CD14-positive monocyte (primary cell): ENCODE results near the gene TMEM158. TPM values are rescaled to one million over a fixed set of nuclear protein-coding genes. Genes with fewer than 3 reads are reported as not detected.

Experiments used
- DNase-seq, 3 donors: peaks; one replicate each; pipeline ENCODE4 v3.0.0-alpha.2; 2011 to 2022
- H2AFZ ChIP-seq: 2 replicates; pipeline ENCODE4 v1.6.0; 2012; ENCODE audit warnings: mild to moderate bottlenecking, low read depth, low read length, inconsistent platforms; ENCODE audit not compliant: insufficient read depth, poor library complexity, severe bottlenecking
- H3K27ac ChIP-seq, 2 donors: 1 replicate in 1 of 2; 2 replicates in 1 of 2; pipeline ENCODE4 v1.5.1; 2012 to 2013; ENCODE audit warnings: low read length in 2 of 2, control low read depth in 1 of 2, inconsistent platforms in 1 of 2, low read depth in 1 of 2, mild to moderate bottlenecking in 1 of 2
- H3K27me3 ChIP-seq, 2 donors: one replicate each; pipeline versions ENCODE4 v1.6.0 to v1.6.1; 2011 to 2013; ENCODE audit warnings: low read length in 2 of 2; ENCODE audit not compliant: control insufficient read depth in 2 of 2, insufficient read depth in 2 of 2
- H3K36me3 ChIP-seq, 2 donors: replicated peaks in 1 of 2; 1 replicate in 1 of 2; 2 replicates in 1 of 2; pipeline versions ENCODE4 v1.5.1 to v1.6.1; 2012 to 2013; ENCODE audit warnings: low read length in 2 of 2, control low read depth in 1 of 2, inconsistent platforms in 1 of 2, mild to moderate bottlenecking in 1 of 2; ENCODE audit not compliant: insufficient read depth in 2 of 2, control insufficient read depth in 1 of 2
- H3K4me1 ChIP-seq, 2 donors: 1 replicate in 1 of 2; 2 replicates in 1 of 2; pipeline versions ENCODE4 v1.5.1 to v1.6.1; 2012 to 2013; ENCODE audit warnings: low read length in 2 of 2, control low read depth in 1 of 2, inconsistent platforms in 1 of 2, mild to moderate bottlenecking in 1 of 2, moderate library complexity in 1 of 2; ENCODE audit not compliant: insufficient read depth in 2 of 2, control insufficient read depth in 1 of 2
- H3K4me2 ChIP-seq: replicated peaks from 2 replicates; pipeline ENCODE3; 2012; ENCODE audit warnings: low read length, moderate library complexity, mild to moderate bottlenecking; ENCODE audit not compliant: poor library complexity, severe bottlenecking; ENCODE audit errors: extremely low read depth
- H3K4me3 ChIP-seq, 3 experiments: fragments of 200-600 bp in 1 of 3; sonication (generic) in 1 of 3; replicated peaks in 1 of 3; 1 replicate in 2 of 3; 2 replicates in 1 of 3; pipeline ENCODE4 v1.5.1; 2011 to 2013; ENCODE audit warnings: low read length in 3 of 3, mild to moderate bottlenecking in 3 of 3, control low read depth in 2 of 3, low read depth in 2 of 3, inconsistent platforms in 1 of 3, moderate library complexity in 1 of 3
- H3K79me2 ChIP-seq: 2 replicates; pipeline ENCODE4 v1.6.0; 2012; ENCODE audit warnings: mild to moderate bottlenecking, control low read depth, inconsistent platforms, low read length, moderate library complexity; ENCODE audit not compliant: insufficient read depth
- H3K9ac ChIP-seq: 2 replicates; pipeline ENCODE4 v1.6.0; 2017; ENCODE audit warnings: low read length, mild to moderate bottlenecking; ENCODE audit not compliant: insufficient read depth, poor library complexity, severe bottlenecking
- H3K9me3 ChIP-seq, 2 donors: replicated peaks in 1 of 2; 1 replicate in 1 of 2; 2 replicates in 1 of 2; pipeline versions ENCODE4 v1.5.1 to v1.6.1; 2012 to 2013; ENCODE audit warnings: low read length in 2 of 2, control low read depth in 1 of 2; ENCODE audit not compliant: control insufficient read depth in 1 of 2, insufficient read depth in 1 of 2
- H4K20me1 ChIP-seq: 2 replicates; pipeline ENCODE4 v1.6.0; 2012; ENCODE audit warnings: mild to moderate bottlenecking, low read length, control low read depth, moderate library complexity; ENCODE audit not compliant: insufficient read depth
- H3K27ac Mint-ChIP-seq, 7 donors: one replicate each; pipeline ENCODE4 v1.8.0; 2020; ENCODE audit warnings: mild to moderate bottlenecking in 7 of 7, mixed read lengths in 7 of 7, moderate library complexity in 6 of 7, inconsistent platforms in 2 of 7
- H3K27me3 Mint-ChIP-seq, 3 donors: one replicate each; pipeline ENCODE4 v1.8.0; 2021 to 2022; ENCODE audit warnings: low read depth in 3 of 3, mild to moderate bottlenecking in 3 of 3, mixed read lengths in 3 of 3, moderate library complexity in 3 of 3, inconsistent platforms in 1 of 3
- H3K36me3 Mint-ChIP-seq, 2 donors: one replicate each; pipeline ENCODE4 v1.8.0; 2020; ENCODE audit warnings: mixed read lengths in 2 of 2, inconsistent platforms in 1 of 2, mild to moderate bottlenecking in 1 of 2
- H3K4me1 Mint-ChIP-seq: one replicate; pipeline ENCODE4 v1.8.0; 2020; ENCODE audit warnings: mild to moderate bottlenecking, mixed read lengths
- H3K4me3 Mint-ChIP-seq, 2 donors: one replicate each; pipeline ENCODE4 v1.8.0; 2020; ENCODE audit warnings: mild to moderate bottlenecking in 2 of 2, mixed read lengths in 2 of 2, moderate library complexity in 1 of 2
- H3K9me3 Mint-ChIP-seq, 7 donors: one replicate each; pipeline ENCODE4 v1.8.0; 2020 to 2022; ENCODE audit warnings: mixed read lengths in 7 of 7, mild to moderate bottlenecking in 6 of 7, moderate library complexity in 6 of 7, inconsistent platforms in 2 of 7
- WGBS: methylation state at CpG from one replicate; pipeline ENCODE4 v1.1.5; 2013; ENCODE audit warnings: missing lambda C conversion rate; ENCODE audit not compliant: insufficient coverage; 5-methylcytosine and 5-hydroxymethylcytosine counted together
- intact Hi-C, 2 donors: fragments of 100-400 bp; cut with micrococcal nuclease; formaldehyde crosslinking; loops; one replicate each; pipeline versions ENCODE4 v1.15.0 to v1.15.1; 2023
- polyA plus RNA-seq, 3 donors: library from polyadenylated mRNA; depleted of rRNA in 1 of 3; unstranded in 2 of 3; stranded (reverse) in 1 of 3; fragments of 300-500 nt in 2 of 3; fragments of >200 nt in 1 of 3; fragmentation: Illumina TruSeq in 2 of 3; gene quantifications; 1 replicate in 2 of 3; 2 replicates in 1 of 3; pipeline ENCODE4 v1.2.3, GENCODE V29; 2012 to 2021
- TF ChIP-seq, protein P1 (sequence below): fragments of 200-600 bp; IDR thresholded peaks from one replicate; pipeline ENCODE4 v1.8.0; 2022; ENCODE audit warnings: antibody characterized with exemption, mild to moderate bottlenecking

The TMEM158 gene
- polyA plus RNA-seq, 3 donors: 0.19 to 0.88 TPM; not detected in 1

DNA sequence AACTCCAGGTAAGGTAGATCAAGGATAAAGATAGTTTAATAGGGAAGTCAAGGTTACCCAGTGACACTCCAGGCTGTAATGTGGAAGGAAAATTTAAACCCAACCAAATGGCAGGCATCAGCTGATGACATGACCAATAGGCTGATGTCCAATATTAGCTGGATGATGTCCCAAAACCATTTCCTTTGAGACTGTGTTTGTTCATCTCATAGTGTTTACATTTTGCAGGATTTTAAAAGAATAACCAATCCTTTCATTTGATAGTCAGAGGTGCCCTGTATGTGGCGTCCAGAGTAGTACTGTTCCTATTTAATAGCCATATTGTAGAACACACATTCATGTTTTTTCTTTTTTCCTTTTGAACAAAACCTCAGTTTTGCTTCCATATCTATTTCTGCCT is 23.3 kb upstream of the TMEM158 start:
- Histone ChIP-seq H3K9me3 (no peaks in the 10 kb centered on the region), H3K9ac (no peak overlapping the region), H3K79me2 (no peaks in the 10 kb centered on the region), H3K36me3 (no peaks in the 10 kb centered on the region), H3K4me2 (no peak overlapping the region), H3K4me3 (no peak overlapping the region), H3K27ac (no peak overlapping the region), H3K4me1 (peaks cover 16 to 17% of the 10 kb centered on the region in 2 donors), H3K27me3 (no peaks in the 10 kb centered on the region), H2AFZ (no peak overlapping the region), H4K20me1 (no peaks in the 10 kb centered on the region)
- Mint-ChIP-seq H3K4me3 (no peak overlapping the region), H3K9me3 (no peaks in the 10 kb centered on the region), H3K36me3 (no peaks in the 10 kb centered on the region), H3K4me1 (peaks cover 18% of the 10 kb centered on the region), H3K27ac (no peak overlapping the region), H3K27me3 (peaks cover 0 to 2% (median 0%) of the 10 kb centered on the region in 3 donors)
- 100% methylated on average over 1 of the region's 1 CpG for WGBS
- intact Hi-C loops: no loop called here
- DNase-seq: no peak
- TF ChIP-seq, protein P1, sequence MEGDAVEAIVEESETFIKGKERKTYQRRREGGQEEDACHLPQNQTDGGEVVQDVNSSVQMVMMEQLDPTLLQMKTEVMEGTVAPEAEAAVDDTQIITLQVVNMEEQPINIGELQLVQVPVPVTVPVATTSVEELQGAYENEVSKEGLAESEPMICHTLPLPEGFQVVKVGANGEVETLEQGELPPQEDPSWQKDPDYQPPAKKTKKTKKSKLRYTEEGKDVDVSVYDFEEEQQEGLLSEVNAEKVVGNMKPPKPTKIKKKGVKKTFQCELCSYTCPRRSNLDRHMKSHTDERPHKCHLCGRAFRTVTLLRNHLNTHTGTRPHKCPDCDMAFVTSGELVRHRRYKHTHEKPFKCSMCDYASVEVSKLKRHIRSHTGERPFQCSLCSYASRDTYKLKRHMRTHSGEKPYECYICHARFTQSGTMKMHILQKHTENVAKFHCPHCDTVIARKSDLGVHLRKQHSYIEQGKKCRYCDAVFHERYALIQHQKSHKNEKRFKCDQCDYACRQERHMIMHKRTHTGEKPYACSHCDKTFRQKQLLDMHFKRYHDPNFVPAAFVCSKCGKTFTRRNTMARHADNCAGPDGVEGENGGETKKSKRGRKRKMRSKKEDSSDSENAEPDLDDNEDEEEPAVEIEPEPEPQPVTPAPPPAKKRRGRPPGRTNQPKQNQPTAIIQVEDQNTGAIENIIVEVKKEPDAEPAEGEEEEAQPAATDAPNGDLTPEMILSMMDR: no peak

DNA sequence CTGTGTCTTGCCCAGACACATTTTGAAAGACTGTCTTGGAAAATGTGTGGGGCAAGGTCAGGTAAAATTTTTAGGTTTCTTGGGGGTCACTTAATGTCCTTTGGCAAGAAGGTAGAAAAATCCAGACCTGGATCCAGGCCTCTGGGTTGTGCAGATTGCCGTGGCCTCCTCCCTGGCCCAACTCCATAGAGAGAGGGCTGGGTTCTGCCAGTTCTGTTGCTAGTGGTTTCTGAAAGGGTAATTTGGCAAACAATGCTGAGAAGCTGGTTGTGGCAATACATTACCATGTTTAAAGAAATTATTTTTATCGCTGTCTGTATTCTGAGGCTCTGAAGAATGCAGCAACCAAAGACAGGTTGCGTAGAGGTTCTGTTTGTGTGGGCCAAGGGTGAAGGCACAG is 20.2 kb upstream of the TMEM158 start:
- Mint-ChIP-seq H3K27me3 (peaks cover under 1 to 4% (median 2%) of the 10 kb centered on the region in 3 donors), H3K9me3 (no peaks in the 10 kb centered on the region), H3K27ac (peak overlapping the region in 1 of 7 donors; percentile 7), H3K36me3 (no peaks in the 10 kb centered on the region), H3K4me3 (no peak overlapping the region), H3K4me1 (peaks cover 4% of the 10 kb centered on the region)
- 95% methylated on average over 2 of the region's 3 CpGs for WGBS
- Histone ChIP-seq H3K9me3 (no peaks in the 10 kb centered on the region), H2AFZ (no peak overlapping the region), H3K27me3 (no peaks in the 10 kb centered on the region), H3K4me2 (no peak overlapping the region), H4K20me1 (no peaks in the 10 kb centered on the region), H3K9ac (no peak overlapping the region), H3K79me2 (no peaks in the 10 kb centered on the region), H3K36me3 (no peaks in the 10 kb centered on the region), H3K4me3 (no peak overlapping the region), H3K27ac (no peak overlapping the region), H3K4me1 (no peaks in the 10 kb centered on the region)
- no peak for DNase-seq
- intact Hi-C loops: no loop called here
- TF ChIP-seq, protein P1: no peak
